Astrocyte of the cerebellum (primary cell): ENCODE results near the gene MSI2.

Source experiments
- DNase-seq: peaks from one replicate; pipeline ENCODE4 v3.0.0-alpha.2; 2011; ENCODE audit warnings: low read depth
- H3K4me3 ChIP-seq: 2 replicates; pipeline ENCODE4 v1.5.1; 2011; ENCODE audit warnings: mild to moderate bottlenecking, low read depth, low read length, moderate library complexity
- in situ Hi-C: cut with HindIII; loops from 2 replicates; pipeline ENCODE4 v1.10.0; 2017; ENCODE audit warnings: low sequenced_read_pairs
- TF ChIP-seq, protein P1 (sequence below): IDR thresholded peaks from 2 replicates; pipeline ENCODE4 v1.5.1; 2012; ENCODE audit warnings: low read length, low read depth, moderate library complexity, mild to moderate bottlenecking; ENCODE audit errors: missing control alignments

MSI2 gene

DNA sequence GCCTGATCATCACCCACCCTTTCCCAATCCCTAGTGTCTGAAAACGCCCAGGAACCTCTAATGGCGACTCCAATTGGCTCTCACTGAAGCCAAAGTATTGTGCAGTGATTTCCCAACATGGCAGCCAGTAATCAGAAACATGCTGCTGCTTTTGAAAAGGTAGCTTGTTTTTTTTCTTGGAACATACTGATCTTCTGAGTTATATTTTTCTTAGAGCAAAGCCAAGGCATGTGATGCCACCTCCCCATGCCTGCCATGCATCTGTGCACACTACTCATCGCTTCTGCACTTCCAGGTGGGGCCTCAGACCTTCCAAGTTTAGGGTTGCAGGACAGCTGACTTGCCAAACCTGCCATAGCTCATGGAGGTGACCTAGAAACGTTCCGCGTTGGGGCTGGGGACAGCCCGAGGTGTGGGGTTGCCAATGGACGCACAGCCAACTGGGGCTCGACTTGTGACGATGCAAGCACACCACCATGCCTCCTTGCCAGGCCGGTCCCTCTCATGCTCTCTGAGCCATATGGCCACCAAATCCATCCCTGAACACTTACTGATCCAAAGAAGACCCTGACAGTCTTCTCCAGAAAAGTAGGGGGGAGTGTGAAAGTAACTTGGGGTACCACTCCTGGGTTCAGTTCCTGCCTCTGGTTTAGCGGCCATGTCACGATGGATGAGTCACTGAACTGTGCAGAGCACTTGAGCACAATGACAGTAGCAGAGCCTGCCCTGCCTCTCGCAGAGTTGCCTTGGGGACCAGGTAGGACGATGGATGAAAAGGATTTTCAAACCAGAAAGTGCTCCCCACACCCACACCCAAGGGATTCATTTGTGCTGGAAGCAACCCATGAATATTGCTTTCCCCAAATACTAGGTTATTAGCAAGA is 333.1 kb downstream of the MSI2 start:
- in situ Hi-C loops = no loop called here

DNA sequence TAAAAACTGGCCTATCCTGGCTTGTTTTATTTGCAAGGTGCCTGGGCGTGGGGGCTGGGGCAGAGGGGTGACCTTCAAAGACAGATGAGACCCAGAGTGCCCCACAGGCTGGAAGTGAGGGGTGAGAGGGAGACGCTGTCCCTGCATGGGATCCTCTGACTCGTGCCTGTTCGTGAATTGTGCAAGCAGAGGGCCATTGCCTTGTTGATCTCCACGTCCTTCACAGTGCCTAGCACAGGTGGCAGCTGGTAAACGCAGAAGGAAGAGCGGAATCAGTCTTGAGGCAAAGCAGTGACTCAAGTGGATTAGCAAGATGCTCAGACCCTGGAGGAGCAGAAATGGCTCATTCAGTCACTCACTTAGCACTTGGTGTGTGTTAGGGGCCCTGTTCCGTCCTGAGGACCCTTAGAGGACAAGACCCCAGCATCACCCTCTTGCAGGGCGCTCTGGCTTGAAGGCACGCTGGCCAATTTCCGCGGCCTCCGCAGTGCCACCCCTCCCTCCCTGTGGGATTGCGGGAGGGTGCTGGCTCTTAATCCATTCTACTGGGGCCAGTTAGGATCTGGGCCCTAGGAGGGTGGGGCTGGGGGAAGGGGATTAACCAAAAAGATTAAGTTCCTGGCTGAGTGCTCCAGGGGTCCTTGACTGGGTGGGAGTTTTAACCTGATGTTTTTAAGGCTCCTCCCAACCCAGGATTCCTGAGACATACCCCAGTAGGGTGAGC is 337.6 kb downstream of the MSI2 start:
- in situ Hi-C loops = no loop called here
- no peak for DNase-seq
- H3K4me3 ChIP-seq = no peak overlapping the region
- TF ChIP-seq, protein P1, sequence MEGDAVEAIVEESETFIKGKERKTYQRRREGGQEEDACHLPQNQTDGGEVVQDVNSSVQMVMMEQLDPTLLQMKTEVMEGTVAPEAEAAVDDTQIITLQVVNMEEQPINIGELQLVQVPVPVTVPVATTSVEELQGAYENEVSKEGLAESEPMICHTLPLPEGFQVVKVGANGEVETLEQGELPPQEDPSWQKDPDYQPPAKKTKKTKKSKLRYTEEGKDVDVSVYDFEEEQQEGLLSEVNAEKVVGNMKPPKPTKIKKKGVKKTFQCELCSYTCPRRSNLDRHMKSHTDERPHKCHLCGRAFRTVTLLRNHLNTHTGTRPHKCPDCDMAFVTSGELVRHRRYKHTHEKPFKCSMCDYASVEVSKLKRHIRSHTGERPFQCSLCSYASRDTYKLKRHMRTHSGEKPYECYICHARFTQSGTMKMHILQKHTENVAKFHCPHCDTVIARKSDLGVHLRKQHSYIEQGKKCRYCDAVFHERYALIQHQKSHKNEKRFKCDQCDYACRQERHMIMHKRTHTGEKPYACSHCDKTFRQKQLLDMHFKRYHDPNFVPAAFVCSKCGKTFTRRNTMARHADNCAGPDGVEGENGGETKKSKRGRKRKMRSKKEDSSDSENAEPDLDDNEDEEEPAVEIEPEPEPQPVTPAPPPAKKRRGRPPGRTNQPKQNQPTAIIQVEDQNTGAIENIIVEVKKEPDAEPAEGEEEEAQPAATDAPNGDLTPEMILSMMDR = no peak

More for the DNA sequence above, 333.1 kb downstream of the MSI2 start:
- DNase-seq = no peak
- no peak overlapping the region for H3K4me3 ChIP-seq
- TF ChIP-seq, protein P1 = no peak

DNA sequence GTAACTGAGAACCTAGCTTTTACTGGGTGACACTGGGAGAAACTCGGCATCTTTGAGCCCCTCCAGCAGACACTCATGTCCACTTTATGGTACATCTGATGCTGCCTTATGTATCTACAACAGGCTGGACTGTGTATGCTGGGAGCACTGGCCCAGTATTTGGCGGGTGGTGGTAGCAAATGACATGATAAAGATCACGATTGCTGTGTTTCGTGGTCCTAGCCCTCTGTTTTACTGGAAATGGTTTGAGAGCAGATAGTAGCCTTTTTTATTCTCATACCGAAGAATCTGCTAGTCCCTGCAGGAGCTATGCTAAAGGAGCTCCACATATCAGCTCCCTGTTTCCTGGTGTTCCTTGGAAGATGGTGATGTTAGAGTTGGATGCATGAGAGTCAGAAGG is 338.4 kb downstream of the MSI2 start:
- no peak for DNase-seq
- in situ Hi-C loops = no loop called here
- TF ChIP-seq, protein P1 = no peak
- H3K4me3 ChIP-seq = no peak overlapping the region

DNA sequence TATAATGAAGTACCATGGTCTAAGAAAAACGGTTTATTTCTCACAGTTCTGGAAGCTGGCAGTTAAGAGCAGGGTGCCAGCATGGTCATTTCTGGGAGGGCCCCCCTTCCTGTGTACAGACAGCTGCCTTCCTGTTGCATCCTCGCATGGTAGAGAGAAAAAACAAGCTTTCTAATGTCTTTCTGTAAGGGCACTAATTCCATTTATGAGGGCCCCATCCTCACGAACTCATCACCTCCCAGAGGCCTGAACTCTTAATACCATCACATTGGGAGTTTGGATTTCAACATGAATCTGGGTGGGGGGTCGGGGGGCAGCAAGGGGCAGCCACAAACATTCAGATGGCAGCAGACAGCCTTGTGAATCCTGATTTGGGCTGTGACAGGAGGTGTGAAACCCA is 339.1 kb downstream of the MSI2 start:
- TF ChIP-seq, protein P1 = no peak
- H3K4me3 ChIP-seq = no peak overlapping the region
- DNase-seq = no peak
- in situ Hi-C loops = no loop called here

GRCh38 chr17:57595947-57596695 is 339.8 kb downstream of the MSI2 start:
- in situ Hi-C loops = no loop called here
- DNase-seq = no peak
- TF ChIP-seq, protein P1 = no peak
- no peak overlapping the region for H3K4me3 ChIP-seq

- TF ChIP-seq, protein P1 = no peak
- H3K4me3 ChIP-seq = no peak overlapping the region
- DNase-seq = no peak
- in situ Hi-C loops = no loop called here
Measured at GRCh38 chr17:57597101-57597500, 340.8 kb downstream of the MSI2 start.
